HG03354 (cell line): ENCODE data around the gene SLC66A1.
"Not testable (repeated sequence)": the region's sequence is repeated elsewhere in the genome, so short reads cannot be mapped to it uniquely, and the experiment has no call there.

Experiments
- ATAC-seq: cut with Tn5 transposase; IDR thresholded peaks from one replicate; pipeline ENCODE4 v1.9.1; 2021; ENCODE audit warnings: mild to moderate bottlenecking; ENCODE audit not compliant: unreplicated experiment, poor library complexity, severe bottlenecking

SLC66A1 gene

GRCh38 chr1:19311931-19312781 lies at the start of gene SLC66A1, which contains the start of gene AKR7A2:
Gene SLC66A1 (plus strand): TSS chr1:19312326. CDS start chr1:19317678, 5,352 bp downstream.
Gene AKR7A2 (minus strand): TSS chr1:19312144. CDS start chr1:19312124, 20 bp downstream.
- peak; percentile 70 for ATAC-seq

- ATAC-seq, result no peak
These were observed 49.4 kb upstream of the SLC66A1 start for GRCh38 chr1:19262744-19263143.

GRCh38 chr1:19268445-19268844 lies 43.7 kb upstream of the SLC66A1 start:
- ATAC-seq, result no peak

- not testable (repeated sequence) for ATAC-seq
These were observed 42.4 kb upstream of the SLC66A1 start for GRCh38 chr1:19269427-19270342.

- not testable (repeated sequence) for ATAC-seq
These were observed 41.8 kb upstream of the SLC66A1 start for GRCh38 chr1:19270343-19270730.

GRCh38 chr1:19272064-19272463 lies 40.1 kb upstream of the SLC66A1 start:
- no peak for ATAC-seq

- ATAC-seq, result no peak
These were observed 38.9 kb upstream of the SLC66A1 start for GRCh38 chr1:19273106-19273843.

- ATAC-seq, result not testable (repeated sequence)
These were observed 38.1 kb upstream of the SLC66A1 start for GRCh38 chr1:19273844-19274531.

- ATAC-seq, result no peak
These were observed 37.5 kb upstream of the SLC66A1 start for GRCh38 chr1:19274636-19275035.

GRCh38 chr1:19283891-19284290 lies 28.2 kb upstream of the SLC66A1 start:
- ATAC-seq, result no peak

GRCh38 chr1:19284881-19285280 lies 27.2 kb upstream of the SLC66A1 start:
- no peak for ATAC-seq

- not testable (repeated sequence) for ATAC-seq
These were observed 26.8 kb upstream of the SLC66A1 start for GRCh38 chr1:19285366-19285765.

GRCh38 chr1:19285807-19286206 lies 26.3 kb upstream of the SLC66A1 start:
- ATAC-seq, result not testable (repeated sequence)

GRCh38 chr1:19287436-19288185 lies 24.5 kb upstream of the SLC66A1 start:
- no peak for ATAC-seq

- not testable (repeated sequence) for ATAC-seq
These were observed 23.5 kb upstream of the SLC66A1 start, which contains the start of gene AKR7A3 for GRCh38 chr1:19288324-19289241. Gene AKR7A3 (minus strand): TSS chr1:19288770. CDS start chr1:19288709, 61 bp downstream.

- ATAC-seq, result no peak
These were observed 22.9 kb upstream of the SLC66A1 start for GRCh38 chr1:19289244-19289643.

- no peak for ATAC-seq
These were observed 17.5 kb upstream of the SLC66A1 start for GRCh38 chr1:19294638-19295037.
